Right lobe of liver (tissue), 4 donors: Measurements from ENCODE around the gene GRB2.

Experiments used
- CTCF ChIP-seq, 4 donors: fragments of 200-600 bp in 3 of 4; fragments of 450-650 bp in 1 of 4; IDR thresholded peaks; one replicate each; pipeline versions ENCODE4 v1.5.1 to v1.8.0; 2016 to 2022; ENCODE audit warnings: antibody characterized with exemption in 4 of 4, mild to moderate bottlenecking in 2 of 4
- POLR2A ChIP-seq: fragments of 450-650 bp; IDR thresholded peaks from one replicate; pipeline ENCODE4 v1.6.1; 2017; ENCODE audit warnings: antibody characterized with exemption, mild to moderate bottlenecking
- donor health status: DM: no; HTN: no; CAD: no.
- donor health status: DM: no; HTN: no; CAD: no.
- donor health status: DM: no; HTN: yes; CAD: no.

DNA sequence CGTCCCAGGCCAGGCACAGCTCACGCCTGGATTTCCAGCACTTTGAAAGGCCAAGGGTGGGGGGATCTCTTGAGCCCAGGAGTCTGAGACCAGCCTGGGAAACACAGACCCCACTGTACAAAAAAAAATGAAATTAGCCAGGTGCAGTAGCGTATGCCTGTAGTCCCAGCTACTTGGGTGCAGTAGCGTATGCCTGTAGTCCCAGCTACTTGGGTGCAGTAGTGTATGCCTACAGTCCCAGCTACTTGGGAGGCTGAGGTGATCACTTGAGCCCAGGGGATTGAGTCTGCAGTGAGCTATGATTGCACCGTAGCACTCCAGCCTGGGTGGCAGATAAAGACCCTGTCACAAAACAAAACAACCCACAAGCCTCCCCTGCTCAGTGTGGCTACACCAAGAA, 89.2 kb downstream of the GRB2 start:
- no peak for TF ChIP-seq CTCF (IDR thresholded peaks at IDR 0.05)
- TF ChIP-seq POLR2A, result no peak
